GM12891 (cell line): ENCODE results near the gene CXorf51B. TPM values are rescaled to one million over a fixed set of nuclear protein-coding genes. Genes with fewer than 3 reads are reported as not detected.
"Not testable (repeated sequence)": the region's sequence is repeated elsewhere in the genome, so short reads cannot be mapped to it uniquely, and the experiment has no call there.

Experiments used
- DNase-seq: peaks from one replicate; pipeline ENCODE4 v3.0.0; 2011; ENCODE audit warnings: low spot score; ENCODE audit not compliant: insufficient read length
- FAIRE-seq: peaks from 2 replicates; lab custom pipeline; 2011; peaks lifted over from hg19 to GRCh38; lab: Jason Lieb, UNC
- PAX5 ChIP-seq: IDR thresholded peaks from 2 replicates; pipeline ENCODE4 v1.6.1; 2011; ENCODE audit warnings: low read length, moderate library complexity, mild to moderate bottlenecking; ENCODE audit not compliant: insufficient read depth, severe bottlenecking
- POLR2A ChIP-seq: IDR thresholded peaks from 2 replicates; pipeline ENCODE4 v1.6.1; 2011; ENCODE audit warnings: low read depth, low read length, control low read depth
- POLR2AphosphoS5 ChIP-seq: IDR thresholded peaks from 2 replicates; pipeline ENCODE4 v1.6.1; 2011; ENCODE audit warnings: low read depth, low read length, control low read depth
- POU2F2 ChIP-seq: IDR thresholded peaks from 2 replicates; pipeline ENCODE4 v1.6.1; 2011; ENCODE audit warnings: low read depth, mild to moderate bottlenecking, control low read depth, low read length, moderate library complexity
- SPI1 ChIP-seq: IDR thresholded peaks from 2 replicates; pipeline ENCODE4 v1.6.1; 2011; ENCODE audit warnings: low read depth, low read length, control low read depth
- TAF1 ChIP-seq: IDR thresholded peaks from 2 replicates; pipeline ENCODE4 v1.6.1; 2011; ENCODE audit warnings: low read depth, low read length, control low read depth
- polyA plus RNA-seq: library from polyadenylated mRNA; unstranded; fragments of >200 nt; gene quantifications from one replicate; pipeline ENCODE4 v1.2.1, GENCODE V29; 2012; ENCODE audit warnings: low read depth, missing spikeins, inconsistent platforms; ENCODE audit not compliant: missing spikeins

CXorf51B gene
- polyA plus RNA-seq: not detected

DNA sequence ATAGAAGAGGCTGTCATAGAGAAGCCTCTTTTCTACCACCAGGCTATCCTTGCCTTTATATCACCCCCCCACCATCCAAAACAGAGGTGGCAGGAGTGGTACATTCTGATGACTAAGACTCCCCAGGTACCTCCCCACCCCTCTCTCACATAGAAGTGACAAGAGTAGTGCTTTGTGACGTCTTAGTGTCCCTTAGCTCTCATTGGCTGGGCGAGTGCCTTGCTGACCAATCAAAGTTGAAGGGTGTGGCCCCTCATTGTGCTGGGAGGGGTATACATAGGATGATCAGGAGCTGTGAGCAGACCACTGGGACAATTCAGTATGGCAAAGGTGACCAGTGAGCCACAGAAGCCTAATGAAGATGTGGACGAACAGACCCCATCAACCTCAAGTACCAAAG, at the start of gene CXorf51B:
TSS of gene CXorf51B (plus strand) at position 301 of the 400 bp plus-strand sequence. CDS start at position 322, 21 bp downstream.
- not testable (repeated sequence) for FAIRE-seq, DNase-seq

GRCh38 chrX:146814644-146815043, 5.1 kb downstream of the CXorf51B start, which contains the start of gene CXorf51A:
Gene CXorf51A, minus strand, starts transcription at chrX:146814744. Its CDS starts 21 bp downstream, at chrX:146814723.
- DNase-seq, FAIRE-seq: not testable (repeated sequence)

DNA sequence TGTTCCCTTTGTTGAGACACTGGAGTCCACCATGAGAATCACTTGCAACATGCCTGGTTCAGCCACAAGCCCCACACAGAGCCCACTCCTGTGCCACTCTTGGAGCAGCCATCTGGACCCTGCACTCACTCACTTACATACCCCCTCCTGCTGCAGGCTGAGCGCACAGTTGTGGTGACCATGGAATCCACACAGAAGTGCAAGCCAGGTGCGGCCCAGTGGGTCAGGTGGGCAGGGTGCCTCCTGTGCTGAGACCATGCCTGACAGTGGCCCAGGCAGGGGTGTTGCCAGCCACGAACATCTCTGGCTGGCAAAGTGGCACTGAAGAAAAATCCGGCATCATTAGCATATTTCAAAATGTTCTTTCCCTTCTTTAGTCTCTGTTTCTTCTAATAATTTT, 22.4 kb downstream of the CXorf51B start:
- TF ChIP-seq TAF1: no peak
- no peak for TF ChIP-seq POLR2AphosphoS5
- no peak for TF ChIP-seq POU2F2
- TF ChIP-seq POLR2A: no peak
- no peak for TF ChIP-seq PAX5
- no peak for TF ChIP-seq SPI1

DNA sequence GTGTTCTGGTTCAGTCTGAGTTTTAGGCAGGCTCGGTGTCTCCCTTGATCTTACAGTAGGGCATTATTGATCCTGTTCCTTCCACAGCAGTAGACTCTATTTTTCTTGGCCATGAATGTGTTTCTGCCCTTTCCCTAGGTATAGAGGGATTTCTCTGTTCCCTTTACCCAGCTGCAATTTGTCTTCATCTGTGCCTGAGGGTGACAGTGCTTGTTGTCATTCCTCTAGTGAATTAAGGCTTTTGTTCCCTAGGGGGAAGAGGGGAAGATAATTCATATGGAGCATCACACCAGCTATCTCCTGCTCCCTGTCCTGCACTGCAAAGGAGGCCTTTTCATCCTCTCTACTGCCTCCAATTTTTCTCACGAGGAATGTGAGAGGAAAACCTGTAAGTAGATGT, 44.7 kb downstream of the CXorf51B start:
- DNase-seq: no peak
- FAIRE-seq: no peak
- TF ChIP-seq POLR2A: no peak
- TF ChIP-seq PAX5: no peak
- no peak for TF ChIP-seq SPI1
- TF ChIP-seq TAF1: no peak
- no peak for TF ChIP-seq POLR2AphosphoS5
- TF ChIP-seq POU2F2: no peak

More for the DNA sequence above, 22.4 kb downstream of the CXorf51B start:
- DNase-seq (no peak), FAIRE-seq (no peak)
